BE2C (cell line): ENCODE data around the gene TEX14.
A peak's percentile ranks its signal among the peaks of the same experiment; 100 is the strongest.

Experiments
- DNase-seq: peaks from one replicate; pipeline ENCODE4 v3.0.0-alpha.2; 2020
- H3K27me3 ChIP-seq: fragments of 250-450 bp; sonication (Bioruptor Pico); 2 replicates; pipeline ENCODE4 v1.5.1; 2020; ENCODE audit warnings: mild to moderate bottlenecking
- H3K36me3 ChIP-seq: fragments of 250-450 bp; sonication (Bioruptor Pico); 2 replicates; pipeline ENCODE4 v1.5.1; 2020; ENCODE audit warnings: mild to moderate bottlenecking
- H3K4me1 ChIP-seq: fragments of 250-450 bp; sonication (Bioruptor Pico); 2 replicates; pipeline ENCODE4 v1.5.1; 2020
- H3K4me3 ChIP-seq: 2 replicates; pipeline ENCODE4 v1.5.1; 2011; ENCODE audit warnings: low read depth, low read length
- H3K9me3 ChIP-seq: fragments of 250-450 bp; sonication (Bioruptor Pico); 2 replicates; pipeline ENCODE4 v1.5.1; 2020
- CTCF ChIP-seq: IDR thresholded peaks from 2 replicates; pipeline ENCODE4 v1.5.1; 2012; ENCODE audit warnings: mild to moderate bottlenecking, low read depth, low read length

Gene TEX14

GRCh38 chr17:58722696-58723095 is 30.9 kb upstream of the TEX14 start:
- no peak overlapping the region for H3K4me3 ChIP-seq
- no peak for DNase-seq
- no peaks in the 10 kb centered on the region for H3K9me3 ChIP-seq
- no peaks in the 10 kb centered on the region for H3K4me1 ChIP-seq
- no peak for TF ChIP-seq CTCF
- H3K36me3 ChIP-seq, result peaks cover 15% of the 10 kb centered on the region
- H3K27me3 ChIP-seq, result no peaks in the 10 kb centered on the region

- no peak for DNase-seq
- peaks cover 15% of the 10 kb centered on the region for H3K36me3 ChIP-seq
- H3K27me3 ChIP-seq, result no peaks in the 10 kb centered on the region
- TF ChIP-seq CTCF, result no peak
- no peaks in the 10 kb centered on the region for H3K4me1 ChIP-seq
- H3K9me3 ChIP-seq, result no peaks in the 10 kb centered on the region
- no peak overlapping the region for H3K4me3 ChIP-seq
Measured at GRCh38 chr17:58722274-58722673, 30.4 kb upstream of the TEX14 start.

- TF ChIP-seq CTCF, result peak; percentile 75
- Histone ChIP-seq H3K9me3 (no peaks in the 10 kb centered on the region), H3K4me3 (no peak overlapping the region), H3K36me3 (peaks cover 10% of the 10 kb centered on the region), H3K4me1 (no peaks in the 10 kb centered on the region; the same call in 1 of the 2 replicates), H3K27me3 (no peaks in the 10 kb centered on the region)
- peak; percentile 73 for DNase-seq
Measured at GRCh38 chr17:58710948-58711552, 19.2 kb upstream of the TEX14 start.

GRCh38 chr17:58706351-58707140 is 14.7 kb upstream of the TEX14 start:
- TF ChIP-seq CTCF, result no peak
- H3K27me3 ChIP-seq, result no peaks in the 10 kb centered on the region
- H3K4me1 ChIP-seq, result no peaks in the 10 kb centered on the region; the same call in 1 of the 2 replicates
- no peak for DNase-seq
- no peaks in the 10 kb centered on the region for H3K9me3 ChIP-seq
- H3K4me3 ChIP-seq, result no peak overlapping the region
- H3K36me3 ChIP-seq, result peaks cover 15% of the 10 kb centered on the region

- Histone ChIP-seq H3K4me3 (no peak overlapping the region), H3K9me3 (no peaks in the 10 kb centered on the region), H3K4me1 (no peaks in the 10 kb centered on the region; the same call in 1 of the 2 replicates), H3K27me3 (no peaks in the 10 kb centered on the region), H3K36me3 (peaks cover 27% of the 10 kb centered on the region)
- TF ChIP-seq CTCF, result no peak
- DNase-seq, result no peak
Measured at GRCh38 chr17:58703916-58704286, 12.1 kb upstream of the TEX14 start.
